Lower lobe of right lung (tissue), 2 donors: Measurements from ENCODE around the gene CFH. TPM values are rescaled to one million over a fixed set of nuclear protein-coding genes. Genes with fewer than 3 reads are reported as not detected.

Source experiments
- ATAC-seq, 2 donors: fragments of 200-7000 bp; cut with Tn5 transposase; one replicate each; pipeline ENCODE4 v1.9.1; 2020 to 2022; ENCODE audit warnings: mild to moderate bottlenecking in 2 of 2, moderate library complexity in 2 of 2
- DNase-seq: peaks from one replicate; pipeline ENCODE4 v3.0.0-alpha.2; 2020
- H3K27ac ChIP-seq: fragments of 200-600 bp; one replicate; pipeline ENCODE4 v1.8.0; 2022
- H3K27me3 ChIP-seq: fragments of 200-600 bp; one replicate; pipeline ENCODE4 v1.8.0; 2022; ENCODE audit warnings: low read depth
- H3K36me3 ChIP-seq: fragments of 200-600 bp; one replicate; pipeline ENCODE4 v1.8.0; 2022; ENCODE audit warnings: mild to moderate bottlenecking
- H3K4me1 ChIP-seq: fragments of 200-600 bp; one replicate; pipeline ENCODE4 v1.8.0; 2022
- H3K4me3 ChIP-seq: fragments of 200-600 bp; one replicate; pipeline ENCODE4 v1.8.0; 2022; ENCODE audit warnings: mild to moderate bottlenecking
- H3K9me3 ChIP-seq: fragments of 200-600 bp; one replicate; pipeline ENCODE4 v1.8.0; 2022
- CTCF ChIP-seq: fragments of 200-600 bp; IDR thresholded peaks from one replicate; pipeline ENCODE4 v1.8.0; 2022; ENCODE audit warnings: antibody characterized with exemption, mild to moderate bottlenecking
- intact Hi-C: fragments of 100-400 bp; cut with DNase I; formaldehyde crosslinking; loops from one replicate; pipeline ENCODE4 v1.11.0; 2022
- total RNA-seq: library from RNA; stranded (reverse); fragmentation: NEBNext Ultra II Directional; extraction: Animal tissue kit (Norgen Biotek cat#: 25700); gene quantifications from one replicate; pipeline ENCODE4 v1.2.1, GENCODE V29; 2021
- donor health status: DM: no; HTN: yes; CAD: no; lungs with severe emphysema.

The CFH gene
- total RNA-seq, 1 donor from 2014 or later: 69.6 TPM

- Histone ChIP-seq H3K27me3 (no peaks in the 10 kb centered on the region), H3K4me3 (no peak overlapping the region), H3K36me3 (no peaks in the 10 kb centered on the region), H3K4me1 (no peaks in the 10 kb centered on the region), H3K27ac (no peak overlapping the region), H3K9me3 (peaks cover 7% of the 10 kb centered on the region)
- no peak for ATAC-seq
- intact Hi-C loops: no loop called here
- no peak for DNase-seq
- TF ChIP-seq CTCF: no peak
Observed at GRCh38 chr1:196669051-196669450, 17.2 kb downstream of the CFH start.

- ATAC-seq (no peak), DNase-seq (no peak)
- no peaks in the 10 kb centered on the region for H3K4me1 ChIP-seq
- peaks cover 7% of the 10 kb centered on the region for H3K9me3 ChIP-seq
- no peaks in the 10 kb centered on the region for H3K27me3 ChIP-seq
- intact Hi-C loops: no loop called here
- no peak overlapping the region for H3K27ac ChIP-seq
- H3K4me3 ChIP-seq: no peak overlapping the region
- H3K36me3 ChIP-seq: no peaks in the 10 kb centered on the region
- TF ChIP-seq CTCF: no peak
Observed at GRCh38 chr1:196669693-196670092, 17.9 kb downstream of the CFH start.

- DNase-seq (no peak), ATAC-seq (no peak)
- H3K27me3 ChIP-seq: no peaks in the 10 kb centered on the region
- H3K27ac ChIP-seq: no peak overlapping the region
- no peaks in the 10 kb centered on the region for H3K9me3 ChIP-seq
- H3K36me3 ChIP-seq: no peaks in the 10 kb centered on the region
- no peaks in the 10 kb centered on the region for H3K4me1 ChIP-seq
- intact Hi-C loops: no loop called here
- no peak overlapping the region for H3K4me3 ChIP-seq
- no peak for TF ChIP-seq CTCF
Observed at GRCh38 chr1:196674908-196675307, 23.1 kb downstream of the CFH start.

GRCh38 chr1:196677781-196678509, 26.1 kb downstream of the CFH start:
- intact Hi-C loops: no loop called here
- no peak for TF ChIP-seq CTCF
- no peak overlapping the region for H3K4me3 ChIP-seq
- H3K27me3 ChIP-seq: no peaks in the 10 kb centered on the region
- H3K4me1 ChIP-seq: no peaks in the 10 kb centered on the region
- H3K27ac ChIP-seq: no peak overlapping the region
- DNase-seq: no peak
- no peaks in the 10 kb centered on the region for H3K9me3 ChIP-seq
- H3K36me3 ChIP-seq: no peaks in the 10 kb centered on the region
- ATAC-seq: no peak

- Histone ChIP-seq H3K27me3 (no peaks in the 10 kb centered on the region), H3K27ac (no peak overlapping the region), H3K4me3 (no peak overlapping the region)
Observed at GRCh38 chr1:196678510-196678884, 26.7 kb downstream of the CFH start.

More at GRCh38 chr1:196678510-196678884, 26.7 kb downstream of the CFH start:
- Histone ChIP-seq H3K9me3 (no peaks in the 10 kb centered on the region), H3K36me3 (no peaks in the 10 kb centered on the region), H3K4me1 (no peaks in the 10 kb centered on the region)
- DNase-seq (no peak), ATAC-seq (no peak)
- TF ChIP-seq CTCF: no peak
- intact Hi-C loops: no loop called here
